Measurements from ENCODE around the gene PICK1.
A peak's percentile ranks its signal among the peaks of the same experiment; 100 is the strongest.

The PICK1 gene

GRCh38 chr22:38016182-38017151, 40.7 kb upstream of the PICK1 start:
- DNase-seq: peak in 1 of 2 donors; percentile 39
- H3K9ac ChIP-seq (ENCODE audit: low read length): no peak overlapping the region

GRCh38 chr22:38017272-38017920, 39.8 kb upstream of the PICK1 start:
- DNase-seq: peak in 1 of 2 donors; percentile 8
- H2BK12ac ChIP-seq (ENCODE audit: low read length): no peak overlapping the region
- H3K79me2 ChIP-seq (ENCODE audit: control insufficient read depth, insufficient read depth, low read length, poor library complexity): no peaks in the 10 kb centered on the region
- H3K23ac ChIP-seq (ENCODE audit: low read length): no peak overlapping the region
- no peak overlapping the region for H4K91ac ChIP-seq (ENCODE audit: low read depth, low read length)
- H3K79me1 ChIP-seq (ENCODE audit: low read length): no peaks in the 10 kb centered on the region
- H3K18ac ChIP-seq (ENCODE audit: low read length): no peak overlapping the region
- no peak overlapping the region for H4K12ac ChIP-seq (ENCODE audit: low read depth, low read length)
- H3K36me3 ChIP-seq (ENCODE audit: control insufficient read depth in 1 of 2, insufficient read depth in 2 of 2, low read length in 2 of 2): no peaks in the 10 kb centered on the region
- no peak overlapping the region for H3K4me3 ChIP-seq (ENCODE audit: low read depth, low read length)
- H3K14ac ChIP-seq (ENCODE audit: low read length): no peak overlapping the region
- no peak overlapping the region for H3K27ac ChIP-seq (ENCODE audit: low read depth, low read length)
- H2AFZ ChIP-seq (ENCODE audit: insufficient read depth, low read length, poor library complexity): no peak overlapping the region
- no peak overlapping the region for H4K8ac ChIP-seq (ENCODE audit: low read depth, low read length)
- no peaks in the 10 kb centered on the region for H3K27me3 ChIP-seq (ENCODE audit: insufficient read depth, low read length)
- H3K4ac ChIP-seq (ENCODE audit: low read depth, low read length): no peak overlapping the region
- H3K9ac ChIP-seq (ENCODE audit: low read length): no peak overlapping the region
- peaks cover 2% of the 10 kb centered on the region for H3K9me3 ChIP-seq (ENCODE audit: insufficient read depth, low read depth, low read length)
- no CpG with 5 or more reads among the region's 7 CpGs for WGBS (ENCODE audit: extremely low coverage, insufficient coverage, insufficient read length)
- peaks cover 0 to 3% of the 10 kb centered on the region in 2 experiments for H3K4me1 ChIP-seq (ENCODE audit: control insufficient read depth in 1 of 2, insufficient read depth in 2 of 2, low read length in 2 of 2)
- no peak overlapping the region for H2BK120ac ChIP-seq (ENCODE audit: insufficient read depth, low read length, poor library complexity)
- no peak overlapping the region for H2BK5ac ChIP-seq (ENCODE audit: low read depth, low read length, poor library complexity)
- no peak overlapping the region for H3K4me2 ChIP-seq (ENCODE audit: low read length)
- H2AK5ac ChIP-seq (ENCODE audit: low read length): no peak overlapping the region

More at GRCh38 chr22:38016182-38017151, 40.7 kb upstream of the PICK1 start:
- Histone ChIP-seq H3K4me3 (ENCODE audit: low read depth, low read length) (no peak overlapping the region), H3K23ac (ENCODE audit: low read length) (no peak overlapping the region), H3K4me1 (ENCODE audit: control insufficient read depth in 1 of 2, insufficient read depth in 2 of 2, low read length in 2 of 2) (peaks cover 0 to 3% of the 10 kb centered on the region in 2 experiments), H3K36me3 (ENCODE audit: control insufficient read depth in 1 of 2, insufficient read depth in 2 of 2, low read length in 2 of 2) (no peaks in the 10 kb centered on the region), H2BK12ac (ENCODE audit: low read length) (no peak overlapping the region), H3K79me2 (ENCODE audit: control insufficient read depth, insufficient read depth, low read length, poor library complexity) (no peaks in the 10 kb centered on the region), H4K12ac (ENCODE audit: low read depth, low read length) (no peak overlapping the region), H3K27me3 (ENCODE audit: insufficient read depth, low read length) (no peaks in the 10 kb centered on the region), H2BK5ac (ENCODE audit: low read depth, low read length, poor library complexity) (no peak overlapping the region), H2AK5ac (ENCODE audit: low read length) (no peak overlapping the region), H4K91ac (ENCODE audit: low read depth, low read length) (no peak overlapping the region), H2BK120ac (ENCODE audit: insufficient read depth, low read length, poor library complexity) (no peak overlapping the region), H3K27ac (ENCODE audit: low read depth, low read length) (no peak overlapping the region), H2AFZ (ENCODE audit: insufficient read depth, low read length, poor library complexity) (no peak overlapping the region), H3K4ac (ENCODE audit: low read depth, low read length) (no peak overlapping the region), H3K9me3 (ENCODE audit: insufficient read depth, low read depth, low read length) (peaks cover 2% of the 10 kb centered on the region), H3K14ac (ENCODE audit: low read length) (no peak overlapping the region), H3K18ac (ENCODE audit: low read length) (no peak overlapping the region), H3K4me2 (ENCODE audit: low read length) (no peak overlapping the region), H4K8ac (ENCODE audit: low read depth, low read length) (peak overlapping the region; percentile 34), H3K79me1 (ENCODE audit: low read length) (no peaks in the 10 kb centered on the region)
- WGBS (ENCODE audit: extremely low coverage, insufficient coverage, insufficient read length): no CpG with 5 or more reads among the region's 33 CpGs

GRCh38 chr22:38017939-38018885, 39.0 kb upstream of the PICK1 start:
- H4K12ac ChIP-seq (ENCODE audit: low read depth, low read length): no peak overlapping the region
- H3K4me1 ChIP-seq (ENCODE audit: control insufficient read depth in 1 of 2, insufficient read depth in 2 of 2, low read length in 2 of 2): peaks cover 0 to 3% of the 10 kb centered on the region in 2 experiments
- DNase-seq: no peak
- no peak overlapping the region for H2AK5ac ChIP-seq (ENCODE audit: low read length)
- H4K8ac ChIP-seq (ENCODE audit: low read depth, low read length): no peak overlapping the region
- no peak overlapping the region for H3K14ac ChIP-seq (ENCODE audit: low read length)
- H3K79me2 ChIP-seq (ENCODE audit: control insufficient read depth, insufficient read depth, low read length, poor library complexity): no peaks in the 10 kb centered on the region
- no CpG with 5 or more reads among the region's 12 CpGs for WGBS (ENCODE audit: extremely low coverage, insufficient coverage, insufficient read length)
- no peak overlapping the region for H3K4ac ChIP-seq (ENCODE audit: low read depth, low read length)
- H2BK5ac ChIP-seq (ENCODE audit: low read depth, low read length, poor library complexity): no peak overlapping the region
- no peak overlapping the region for H3K23ac ChIP-seq (ENCODE audit: low read length)
- H3K9ac ChIP-seq (ENCODE audit: low read length): no peak overlapping the region
- no peak overlapping the region for H3K4me3 ChIP-seq (ENCODE audit: low read depth, low read length)
- no peak overlapping the region for H2BK12ac ChIP-seq (ENCODE audit: low read length)
- no peaks in the 10 kb centered on the region for H3K79me1 ChIP-seq (ENCODE audit: low read length)
- no peak overlapping the region for H3K18ac ChIP-seq (ENCODE audit: low read length)
- H3K27me3 ChIP-seq (ENCODE audit: insufficient read depth, low read length): no peaks in the 10 kb centered on the region
- no peak overlapping the region for H4K91ac ChIP-seq (ENCODE audit: low read depth, low read length)
- H3K9me3 ChIP-seq (ENCODE audit: insufficient read depth, low read depth, low read length): peaks cover 2% of the 10 kb centered on the region
- H2BK120ac ChIP-seq (ENCODE audit: insufficient read depth, low read length, poor library complexity): no peak overlapping the region
- no peak overlapping the region for H2AFZ ChIP-seq (ENCODE audit: insufficient read depth, low read length, poor library complexity)
- H3K4me2 ChIP-seq (ENCODE audit: low read length): no peak overlapping the region
- no peaks in the 10 kb centered on the region for H3K36me3 ChIP-seq (ENCODE audit: control insufficient read depth in 1 of 2, insufficient read depth in 2 of 2, low read length in 2 of 2)
- H3K27ac ChIP-seq (ENCODE audit: low read depth, low read length): no peak overlapping the region
